Left lung (tissue), 10 donors: ENCODE results near the gene PTGIS. TPM values are rescaled to one million over a fixed set of nuclear protein-coding genes. Genes with fewer than 3 reads are reported as not detected.

Experiments used
- ATAC-seq: fragments of 200-7000 bp; cut with Tn5 transposase; one replicate; pipeline ENCODE4 v1.9.1; 2020; ENCODE audit warnings: moderate library complexity
- DNase-seq, 4 donors: peaks; one replicate each; pipeline ENCODE4 v3.0.0-alpha.2; 2013 to 2020
- H3K27ac ChIP-seq, 2 donors: fragments of 200-600 bp; sonication (generic) in 1 of 2; one replicate each; pipeline versions ENCODE4 v1.5.0 to v1.8.0; 2020 to 2021
- H3K27me3 ChIP-seq, 2 donors: fragments of 200-600 bp; sonication (generic) in 1 of 2; one replicate each; pipeline versions ENCODE4 v1.5.0 to v1.8.0; 2020 to 2021
- H3K36me3 ChIP-seq, 2 donors: fragments of 200-600 bp; sonication (generic) in 1 of 2; one replicate each; pipeline versions ENCODE4 v1.5.0 to v1.8.0; 2020 to 2021
- H3K4me1 ChIP-seq, 2 donors: fragments of 200-600 bp; one replicate each; pipeline ENCODE4 v1.8.0; 2021
- H3K4me3 ChIP-seq, 2 donors: fragments of 200-600 bp; sonication (generic) in 1 of 2; one replicate each; pipeline versions ENCODE4 v1.5.0 to v1.8.0; 2020 to 2021; ENCODE audit warnings: mild to moderate bottlenecking in 1 of 2
- H3K9me3 ChIP-seq, 2 donors: fragments of 200-600 bp; sonication (generic) in 1 of 2; one replicate each; pipeline versions ENCODE4 v1.5.0 to v1.8.0; 2020 to 2021
- CTCF ChIP-seq, 2 donors: fragments of 200-600 bp; sonication (generic) in 1 of 2; IDR thresholded peaks; one replicate each; pipeline versions ENCODE4 v1.5.0 to v1.8.0; 2021; ENCODE audit warnings: antibody characterized with exemption in 2 of 2
- intact Hi-C, 2 donors: fragments of 100-400 bp; cut with DNase I; formaldehyde crosslinking; loops; one replicate each; pipeline versions ENCODE4 v1.11.2 to v1.14.2; 2022
- polyA plus RNA-seq, 6 donors: library from polyadenylated mRNA; unstranded; fragments of 120-200 nt; gene quantifications; one replicate each; pipeline ENCODE4 v1.2.1, GENCODE V29; 2013; ENCODE audit not compliant: insufficient read length in 6 of 6
- total RNA-seq, 2 donors: library from RNA; stranded (reverse); fragmentation: NEBNext Ultra II Directional; extraction: Animal tissue kit (Norgen Biotek cat#: 25700); gene quantifications; one replicate each; pipeline ENCODE4 v1.2.1, GENCODE V29; 2021
- donor health status: DM: no; HTN: yes; CAD: no.
- donor health status: DM: no; HTN: no; CAD: no.

Gene PTGIS
- total and polyA plus RNA-seq, 8 donors: 6.2 to 46.0 (median 7.0) TPM

- intact Hi-C loops: no loop called here
- no peak for ATAC-seq
- peaks cover 0 to 41% of the 10 kb centered on the region in 2 donors for H3K27me3 ChIP-seq
These were observed 101.6 kb downstream of the PTGIS start for GRCh38 chr20:49466114-49466912.

GRCh38 chr20:49464556-49464955 is 103.4 kb downstream of the PTGIS start:
- Histone ChIP-seq H3K27me3 (peaks cover 0 to 36% of the 10 kb centered on the region in 2 donors), H3K4me1 (no peaks in the 10 kb centered on the region), H3K27ac (no peak overlapping the region), H3K4me3 (no peak overlapping the region), H3K9me3 (no peaks in the 10 kb centered on the region), H3K36me3 (no peaks in the 10 kb centered on the region)
- intact Hi-C loops: no loop called here
- no peak for ATAC-seq
- TF ChIP-seq CTCF (IDR thresholded peaks at IDR 0.05): no peak
- no peak for DNase-seq

More at GRCh38 chr20:49466114-49466912, 101.6 kb downstream of the PTGIS start:
- H3K27ac ChIP-seq: no peak overlapping the region
- DNase-seq: no peak
- H3K4me1 ChIP-seq: no peaks in the 10 kb centered on the region
- H3K36me3 ChIP-seq: no peaks in the 10 kb centered on the region
- H3K9me3 ChIP-seq: no peaks in the 10 kb centered on the region
- H3K4me3 ChIP-seq: no peak overlapping the region
- no peak for TF ChIP-seq CTCF (IDR thresholded peaks at IDR 0.05)

GRCh38 chr20:49462626-49463025 is 105.3 kb downstream of the PTGIS start:
- H3K4me3 ChIP-seq: no peak overlapping the region
- no peaks in the 10 kb centered on the region for H3K9me3 ChIP-seq
- H3K4me1 ChIP-seq: no peaks in the 10 kb centered on the region
- no peak for DNase-seq
- no peak for ATAC-seq
- intact Hi-C loops: no loop called here
- H3K27me3 ChIP-seq: peaks cover 0 to 20% of the 10 kb centered on the region in 2 donors
- TF ChIP-seq CTCF (IDR thresholded peaks at IDR 0.05): no peak
- no peak overlapping the region for H3K27ac ChIP-seq
- no peaks in the 10 kb centered on the region for H3K36me3 ChIP-seq

GRCh38 chr20:49461894-49462620 is 105.9 kb downstream of the PTGIS start:
- Histone ChIP-seq H3K9me3 (no peaks in the 10 kb centered on the region), H3K4me3 (no peak overlapping the region), H3K4me1 (no peaks in the 10 kb centered on the region), H3K36me3 (no peaks in the 10 kb centered on the region), H3K27me3 (peaks cover 0 to 17% of the 10 kb centered on the region in 2 donors), H3K27ac (no peak overlapping the region)
- intact Hi-C loops: no loop called here
- DNase-seq (no peak), ATAC-seq (no peak)
- TF ChIP-seq CTCF (IDR thresholded peaks at IDR 0.05): no peak

GRCh38 chr20:49460916-49461315 is 107.0 kb downstream of the PTGIS start:
- Histone ChIP-seq H3K27ac (no peak overlapping the region), H3K4me3 (no peak overlapping the region), H3K27me3 (peaks cover 0 to 25% of the 10 kb centered on the region in 2 donors), H3K9me3 (no peaks in the 10 kb centered on the region), H3K4me1 (no peaks in the 10 kb centered on the region), H3K36me3 (no peaks in the 10 kb centered on the region)
- DNase-seq (no peak), ATAC-seq (no peak)
- intact Hi-C loops: no loop called here
- no peak for TF ChIP-seq CTCF (IDR thresholded peaks at IDR 0.05)
